Measurements from ENCODE around the gene SYNRG. TPM values are rescaled to one million over a fixed set of nuclear protein-coding genes. Genes with fewer than 3 reads are reported as not detected.

Gene SYNRG
- total and polyA plus RNA-seq, 2 of the 13 experiments (the other 11 are each of a cell fraction or from before 2014, with no cell fraction given): 7.3 to 8.7 TPM

DNA sequence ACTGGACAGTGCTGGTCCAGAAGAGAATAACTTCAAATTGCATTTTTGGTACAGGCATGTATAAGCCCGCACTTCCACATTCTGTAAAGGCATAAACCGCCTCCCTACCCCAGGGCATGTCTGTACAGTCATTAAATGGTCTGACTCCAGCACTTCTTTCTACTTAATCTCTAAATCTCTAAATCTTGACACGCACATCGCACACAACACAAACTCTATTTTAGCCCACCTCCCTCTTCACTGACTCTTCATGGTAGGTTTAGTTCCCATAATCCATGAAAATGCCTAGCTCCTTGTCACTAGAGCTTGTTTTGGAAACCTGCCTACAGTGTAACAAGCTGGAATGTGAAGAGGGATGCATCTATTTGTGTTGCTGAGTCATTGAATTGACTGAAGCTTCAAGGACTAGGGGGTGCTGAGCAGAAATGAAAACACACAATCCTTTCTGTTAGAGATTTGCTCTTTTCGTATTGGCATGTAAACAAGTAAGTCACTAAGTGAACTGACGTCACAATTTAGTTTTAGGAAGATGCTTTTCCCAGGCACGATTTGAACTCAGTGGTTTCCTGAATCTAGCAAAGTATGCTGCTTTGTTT is 121.1 kb downstream of the SYNRG start (continued):
- TF ChIP-seq, protein P1, sequence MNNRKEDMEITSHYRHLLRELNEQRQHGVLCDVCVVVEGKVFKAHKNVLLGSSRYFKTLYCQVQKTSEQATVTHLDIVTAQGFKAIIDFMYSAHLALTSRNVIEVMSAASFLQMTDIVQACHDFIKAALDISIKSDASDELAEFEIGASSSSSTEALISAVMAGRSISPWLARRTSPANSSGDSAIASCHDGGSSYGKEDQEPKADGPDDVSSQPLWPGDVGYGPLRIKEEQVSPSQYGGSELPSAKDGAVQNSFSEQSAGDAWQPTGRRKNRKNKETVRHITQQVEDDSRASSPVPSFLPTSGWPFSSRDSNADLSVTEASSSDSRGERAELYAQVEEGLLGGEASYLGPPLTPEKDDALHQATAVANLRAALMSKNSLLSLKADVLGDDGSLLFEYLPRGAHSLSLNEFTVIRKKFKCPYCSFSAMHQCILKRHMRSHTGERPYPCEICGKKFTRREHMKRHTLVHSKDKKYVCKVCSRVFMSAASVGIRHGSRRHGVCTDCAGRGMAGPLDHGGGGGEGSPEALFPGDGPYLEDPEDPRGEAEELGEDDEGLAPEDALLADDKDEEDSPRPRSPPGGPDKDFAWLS (CRISPR knock-in tag; IDR thresholded peaks at IDR 0.05; ENCODE audit: borderline replicate concordance): no peak
- TF ChIP-seq, protein P2, sequence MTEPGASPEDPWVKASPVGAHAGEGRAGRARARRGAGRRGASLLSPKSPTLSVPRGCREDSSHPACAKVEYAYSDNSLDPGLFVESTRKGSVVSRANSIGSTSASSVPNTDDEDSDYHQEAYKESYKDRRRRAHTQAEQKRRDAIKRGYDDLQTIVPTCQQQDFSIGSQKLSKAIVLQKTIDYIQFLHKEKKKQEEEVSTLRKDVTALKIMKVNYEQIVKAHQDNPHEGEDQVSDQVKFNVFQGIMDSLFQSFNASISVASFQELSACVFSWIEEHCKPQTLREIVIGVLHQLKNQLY (CRISPR knock-in tag; IDR thresholded peaks at IDR 0.05): no peak; the same call in 1 of the 2 replicates
- TF ChIP-seq, protein P3, sequence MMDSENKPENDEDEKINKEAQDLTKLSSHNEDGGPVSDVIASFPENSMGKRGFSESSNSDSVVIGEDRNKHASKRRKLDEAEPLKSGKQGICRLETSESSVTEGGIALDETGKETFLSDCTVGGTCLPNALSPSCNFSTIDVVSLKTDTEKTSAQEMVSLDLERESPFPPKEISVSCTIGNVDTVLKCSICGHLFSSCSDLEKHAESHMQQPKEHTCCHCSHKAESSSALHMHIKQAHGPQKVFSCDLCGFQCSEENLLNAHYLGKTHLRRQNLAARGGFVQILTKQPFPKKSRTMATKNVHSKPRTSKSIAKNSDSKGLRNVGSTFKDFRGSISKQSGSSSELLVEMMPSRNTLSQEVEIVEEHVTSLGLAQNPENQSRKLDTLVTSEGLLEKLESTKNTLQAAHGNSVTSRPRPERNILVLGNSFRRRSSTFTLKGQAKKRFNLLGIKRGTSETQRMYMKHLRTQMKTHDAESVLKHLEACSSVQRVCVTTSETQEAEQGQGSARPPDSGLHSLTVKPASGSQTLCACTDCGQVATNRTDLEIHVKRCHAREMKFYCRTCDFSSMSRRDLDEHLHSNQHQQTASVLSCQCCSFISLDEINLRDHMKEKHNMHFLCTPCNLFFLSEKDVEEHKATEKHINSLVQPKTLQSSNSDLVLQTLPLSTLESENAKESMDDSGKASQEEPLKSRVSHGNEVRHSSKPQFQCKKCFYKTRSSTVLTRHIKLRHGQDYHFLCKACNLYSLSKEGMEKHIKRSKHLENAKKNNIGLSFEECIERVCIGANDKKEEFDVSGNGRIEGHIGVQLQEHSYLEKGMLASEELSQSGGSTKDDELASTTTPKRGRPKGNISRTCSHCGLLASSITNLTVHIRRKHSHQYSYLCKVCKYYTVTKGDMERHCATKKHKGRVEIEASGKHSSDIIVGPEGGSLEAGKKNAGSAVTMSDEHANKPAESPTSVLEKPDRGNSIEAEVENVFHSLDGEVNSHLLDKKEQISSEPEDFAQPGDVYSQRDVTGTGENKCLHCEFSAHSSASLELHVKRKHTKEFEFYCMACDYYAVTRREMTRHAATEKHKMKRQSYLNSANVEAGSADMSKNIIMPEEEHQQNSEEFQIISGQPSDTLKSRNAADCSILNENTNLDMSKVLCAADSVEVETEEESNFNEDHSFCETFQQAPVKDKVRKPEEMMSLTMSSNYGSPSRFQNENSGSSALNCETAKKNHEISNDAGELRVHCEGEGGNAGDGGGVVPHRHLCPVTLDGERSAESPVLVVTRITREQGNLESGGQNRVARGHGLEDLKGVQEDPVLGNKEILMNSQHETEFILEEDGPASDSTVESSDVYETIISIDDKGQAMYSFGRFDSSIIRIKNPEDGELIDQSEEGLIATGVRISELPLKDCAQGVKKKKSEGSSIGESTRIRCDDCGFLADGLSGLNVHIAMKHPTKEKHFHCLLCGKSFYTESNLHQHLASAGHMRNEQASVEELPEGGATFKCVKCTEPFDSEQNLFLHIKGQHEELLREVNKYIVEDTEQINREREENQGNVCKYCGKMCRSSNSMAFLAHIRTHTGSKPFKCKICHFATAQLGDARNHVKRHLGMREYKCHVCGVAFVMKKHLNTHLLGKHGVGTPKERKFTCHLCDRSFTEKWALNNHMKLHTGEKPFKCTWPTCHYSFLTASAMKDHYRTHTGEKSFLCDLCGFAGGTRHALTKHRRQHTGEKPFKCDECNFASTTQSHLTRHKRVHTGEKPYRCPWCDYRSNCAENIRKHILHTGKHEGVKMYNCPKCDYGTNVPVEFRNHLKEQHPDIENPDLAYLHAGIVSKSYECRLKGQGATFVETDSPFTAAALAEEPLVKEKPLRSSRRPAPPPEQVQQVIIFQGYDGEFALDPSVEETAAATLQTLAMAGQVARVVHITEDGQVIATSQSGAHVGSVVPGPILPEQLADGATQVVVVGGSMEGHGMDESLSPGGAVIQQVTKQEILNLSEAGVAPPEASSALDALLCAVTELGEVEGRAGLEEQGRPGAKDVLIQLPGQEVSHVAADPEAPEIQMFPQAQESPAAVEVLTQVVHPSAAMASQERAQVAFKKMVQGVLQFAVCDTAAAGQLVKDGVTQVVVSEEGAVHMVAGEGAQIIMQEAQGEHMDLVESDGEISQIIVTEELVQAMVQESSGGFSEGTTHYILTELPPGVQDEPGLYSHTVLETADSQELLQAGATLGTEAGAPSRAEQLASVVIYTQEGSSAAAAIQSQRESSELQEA (CRISPR knock-in tag; IDR thresholded peaks at IDR 0.05; ENCODE audit: not compliant biosample characterization): no peak
- TF ChIP-seq, protein P4, sequence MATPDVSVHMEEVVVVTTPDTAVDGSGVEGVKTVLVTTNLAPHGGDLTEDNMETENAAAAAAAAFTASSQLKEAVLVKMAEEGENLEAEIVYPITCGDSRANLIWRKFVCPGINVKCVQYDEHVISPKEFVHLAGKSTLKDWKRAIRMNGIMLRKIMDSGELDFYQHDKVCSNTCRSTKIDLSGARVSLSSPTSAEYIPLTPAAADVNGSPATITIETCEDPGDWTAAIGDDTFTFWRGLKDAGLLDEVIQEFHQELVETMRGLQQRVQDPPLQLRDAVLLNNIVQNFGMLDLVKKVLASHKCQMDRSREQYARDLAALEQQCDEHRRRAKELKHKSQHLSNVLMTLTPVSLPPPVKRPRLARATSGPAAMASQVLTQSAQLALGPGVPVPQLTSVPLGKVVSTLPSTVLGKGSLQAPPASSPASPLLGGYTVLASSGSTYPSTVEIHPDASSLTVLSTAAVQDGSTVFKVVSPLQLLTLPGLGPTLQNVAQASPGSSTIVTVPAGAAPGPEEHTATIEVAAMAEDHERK (CRISPR knock-in tag; IDR thresholded peaks at IDR 0.05; ENCODE audit: low read depth): no peak
- TF ChIP-seq NFE2L2 (IDR thresholded peaks at IDR 0.05; ENCODE audit: low read length) (peak; percentile 98), ZNF788 (CRISPR knock-in tag; IDR thresholded peaks at IDR 0.05; ENCODE audit: borderline replicate concordance) (no peak), ZNF446 (CRISPR knock-in tag; IDR thresholded peaks at IDR 0.05) (no peak), ZNF629 (CRISPR knock-in tag; conservative IDR thresholded peaks at IDR 0.05) (no peak), SAFB2 (CRISPR knock-in tag; IDR thresholded peaks at IDR 0.05; ENCODE audit: borderline replicate concordance, low read depth) (no peak), FLYWCH1 (CRISPR knock-in tag; IDR thresholded peaks at IDR 0.05) (no peak), SUZ12 (IDR thresholded peaks at IDR 0.05; ENCODE audit: low read depth, low read length) (no peak), SRSF4 (IDR thresholded peaks at IDR 0.05; ENCODE audit: low read depth, low read length, poor library complexity, severe bottlenecking) (no peak), KMT2B (CRISPR knock-in tag; IDR thresholded peaks at IDR 0.05) (no peak; the same call in 1 of the 2 replicates)
- TF ChIP-seq, protein P5, sequence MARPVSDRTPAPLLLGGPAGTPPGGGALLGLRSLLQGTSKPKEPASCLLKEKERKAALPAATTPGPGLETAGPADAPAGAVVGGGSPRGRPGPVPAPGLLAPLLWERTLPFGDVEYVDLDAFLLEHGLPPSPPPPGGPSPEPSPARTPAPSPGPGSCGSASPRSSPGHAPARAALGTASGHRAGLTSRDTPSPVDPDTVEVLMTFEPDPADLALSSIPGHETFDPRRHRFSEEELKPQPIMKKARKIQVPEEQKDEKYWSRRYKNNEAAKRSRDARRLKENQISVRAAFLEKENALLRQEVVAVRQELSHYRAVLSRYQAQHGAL (CRISPR knock-in tag; IDR thresholded peaks at IDR 0.05; ENCODE audit: not compliant biosample characterization): no peak

All from HepG2 (cell line).